Middle frontal gyrus (tissue), 1 donor: ENCODE results near the gene TOM1L2.
"Not testable (repeated sequence)": the region's sequence is repeated elsewhere in the genome, so short reads cannot be mapped to it uniquely, and the experiment has no call there.

Experiments used
- DNase-seq: peaks from one replicate; pipeline ENCODE4 v3.0.0-alpha.2; 2015; ENCODE audit warnings: low spot score; ENCODE audit errors: extremely low spot score

The TOM1L2 gene

GRCh38 chr17:17971431-17972125 lies 622 bp downstream of the TOM1L2 start:
- DNase-seq: no peak

GRCh38 chr17:17970699-17971430 lies 1.3 kb downstream of the TOM1L2 start:
- no peak for DNase-seq

GRCh38 chr17:17966399-17966798 lies 5.8 kb downstream of the TOM1L2 start:
- no peak for DNase-seq

- no peak for DNase-seq
These were observed 7.0 kb downstream of the TOM1L2 start for GRCh38 chr17:17965152-17965721.

- no peak for DNase-seq
These were observed 7.5 kb downstream of the TOM1L2 start for GRCh38 chr17:17964710-17965109.

GRCh38 chr17:17963694-17964436 lies 8.3 kb downstream of the TOM1L2 start:
- DNase-seq: no peak

GRCh38 chr17:17963066-17963465 lies 9.1 kb downstream of the TOM1L2 start:
- DNase-seq: no peak

GRCh38 chr17:17960500-17961030 lies 11.6 kb downstream of the TOM1L2 start:
- no peak for DNase-seq

- DNase-seq: no peak
These were observed 12.5 kb downstream of the TOM1L2 start for GRCh38 chr17:17959520-17960361.

- no peak for DNase-seq
These were observed 13.2 kb downstream of the TOM1L2 start for GRCh38 chr17:17958982-17959381.

- no peak for DNase-seq
These were observed 14.7 kb downstream of the TOM1L2 start for GRCh38 chr17:17957584-17957916.

GRCh38 chr17:17955790-17956341 lies 16.3 kb downstream of the TOM1L2 start:
- DNase-seq: not testable (repeated sequence)

GRCh38 chr17:17954079-17954478 lies 18.1 kb downstream of the TOM1L2 start:
- no peak for DNase-seq

- DNase-seq: no peak
These were observed 19.5 kb downstream of the TOM1L2 start for GRCh38 chr17:17952691-17953090.

- no peak for DNase-seq
These were observed 20.7 kb downstream of the TOM1L2 start for GRCh38 chr17:17951524-17951923.

GRCh38 chr17:17950806-17951205 lies 21.4 kb downstream of the TOM1L2 start:
- DNase-seq: no peak

- DNase-seq: no peak
These were observed 21.9 kb downstream of the TOM1L2 start for GRCh38 chr17:17950347-17950746.

- DNase-seq: no peak
These were observed 24.2 kb downstream of the TOM1L2 start for GRCh38 chr17:17947966-17948365.

GRCh38 chr17:17947309-17947708 lies 24.9 kb downstream of the TOM1L2 start:
- DNase-seq: no peak

GRCh38 chr17:17946093-17946492 lies 26.1 kb downstream of the TOM1L2 start:
- no peak for DNase-seq

GRCh38 chr17:17944743-17945142 lies 27.5 kb downstream of the TOM1L2 start:
- DNase-seq: no peak
